Mucosa of rectum (tissue), 2 donors: ENCODE results near the gene MIPOL1.
A peak's percentile ranks its signal among the peaks of the same experiment; 100 is the strongest.
"Not testable (repeated sequence)": the region's sequence is repeated elsewhere in the genome, so short reads cannot be mapped to it uniquely, and the experiment has no call there.

Source experiments
- H3K27ac ChIP-seq, 2 donors: one replicate each; pipeline ENCODE4 v1.7.0; 2013; ENCODE audit warnings: inconsistent platforms in 2 of 2, low read depth in 2 of 2, low read length in 2 of 2
- H3K27me3 ChIP-seq, 2 donors: one replicate each; pipeline ENCODE4 v1.7.0; 2013; ENCODE audit warnings: low read length in 2 of 2; ENCODE audit not compliant: control insufficient read depth in 2 of 2, insufficient read depth in 2 of 2
- H3K36me3 ChIP-seq, 2 donors: one replicate each; pipeline ENCODE4 v1.7.0; 2013; ENCODE audit warnings: low read length in 2 of 2; ENCODE audit not compliant: control insufficient read depth in 2 of 2, insufficient read depth in 2 of 2
- H3K4me1 ChIP-seq, 2 donors: one replicate each; pipeline ENCODE4 v1.7.0; 2013; ENCODE audit warnings: low read length in 2 of 2, mild to moderate bottlenecking in 1 of 2; ENCODE audit not compliant: control insufficient read depth in 2 of 2, insufficient read depth in 2 of 2
- H3K4me3 ChIP-seq, 2 donors: one replicate each; pipeline ENCODE4 v1.7.0; 2013; ENCODE audit warnings: low read length in 2 of 2
- H3K9ac ChIP-seq, 2 donors: one replicate each; pipeline ENCODE4 v1.7.0; 2013; ENCODE audit warnings: low read length in 2 of 2, low read depth in 1 of 2, mild to moderate bottlenecking in 1 of 2
- H3K9me3 ChIP-seq, 2 donors: one replicate each; pipeline ENCODE4 v1.7.0; 2013; ENCODE audit warnings: low read length in 2 of 2; ENCODE audit not compliant: control insufficient read depth in 2 of 2
- donor health status: healthy.
- donor health status: Normal muscosa, but diverticular disease.

MIPOL1 gene

DNA sequence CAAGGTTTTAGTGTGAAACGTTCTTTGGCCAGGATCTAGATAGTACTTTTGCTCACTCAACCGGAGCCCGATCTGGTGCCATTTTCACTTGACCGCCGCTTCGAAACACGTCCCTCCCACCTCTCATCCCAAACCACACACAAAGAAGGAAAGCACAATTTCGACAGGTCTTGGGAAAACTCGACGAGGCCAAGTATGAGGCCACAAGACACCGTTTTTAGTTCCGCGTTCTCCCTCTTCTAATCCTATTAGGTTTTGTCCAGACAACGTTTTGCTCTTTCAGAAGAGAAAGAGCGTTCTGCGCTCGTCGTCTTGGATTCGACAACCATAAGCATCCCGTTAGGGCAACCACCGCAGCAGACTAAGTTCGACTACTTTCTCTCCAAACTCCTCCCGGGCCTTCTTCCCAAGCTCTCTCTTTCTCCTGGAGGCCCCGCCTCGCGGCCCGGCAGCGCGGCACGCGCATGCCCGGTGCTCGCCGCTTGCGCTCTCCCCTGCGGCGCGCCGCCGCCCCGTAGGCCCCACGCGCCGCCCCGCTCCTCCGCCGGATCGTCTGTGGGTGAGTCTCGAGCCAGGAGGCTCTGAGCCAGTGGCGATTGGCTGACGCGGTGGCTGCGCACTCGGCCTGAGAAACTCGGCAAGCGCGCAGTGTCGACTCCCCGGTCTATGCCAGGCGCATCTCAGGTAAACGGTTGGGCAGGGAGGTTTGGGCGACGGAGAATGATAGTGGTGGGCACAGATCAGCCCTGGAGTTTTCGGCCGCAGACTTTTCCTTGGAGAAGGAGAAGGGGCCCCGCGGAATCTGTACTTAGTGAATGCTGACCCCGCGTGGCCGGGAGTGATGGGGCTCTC, at the start of gene MIPOL1:
TSS of gene MIPOL1 (plus strand) at position 517 of the 852 bp plus-strand sequence. CDS start 49,952 bp downstream, outside the sequence.
- no peaks in the 10 kb centered on the region for H3K9me3 ChIP-seq
- peak within 1 kb of the TSS; percentile 77 for H3K27ac ChIP-seq
- H3K27me3 ChIP-seq = no peaks in the 10 kb centered on the region
- peak within 1 kb of the TSS; percentile 70 to 75 for H3K9ac ChIP-seq
- no peaks in the 10 kb centered on the region for H3K36me3 ChIP-seq
- no peaks in the 10 kb centered on the region for H3K4me1 ChIP-seq
- peak within 1 kb of the TSS; percentile 72 to 88 for H3K4me3 ChIP-seq

GRCh38 chr14:37150414-37150813, 47.3 kb upstream of the MIPOL1 start:
- Histone ChIP-seq H3K27ac (no peak overlapping the region), H3K9me3 (no peaks in the 10 kb centered on the region), H3K27me3 (no peaks in the 10 kb centered on the region), H3K36me3 (no peaks in the 10 kb centered on the region), H3K4me3 (no peak overlapping the region), H3K9ac (no peak overlapping the region), H3K4me1 (no peaks in the 10 kb centered on the region)

DNA sequence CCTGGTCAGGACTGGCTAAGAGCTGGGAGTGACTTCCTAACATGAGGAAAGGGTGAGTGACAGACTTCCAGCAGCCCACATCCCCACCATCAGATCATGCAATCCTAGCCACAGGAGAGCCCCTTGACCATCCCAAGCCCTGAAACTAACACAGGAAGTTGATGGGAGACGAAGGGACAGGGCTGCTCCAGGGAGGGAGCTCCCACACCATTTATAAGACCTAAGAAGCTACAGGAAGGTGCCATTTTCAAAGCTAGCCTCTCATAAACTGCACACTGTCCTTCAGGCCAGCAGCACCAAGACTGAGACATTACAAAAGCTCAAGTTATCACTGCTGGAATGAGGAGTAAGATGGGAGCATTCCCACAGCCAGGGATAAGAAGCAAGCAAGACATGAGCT, 44.7 kb upstream of the MIPOL1 start:
- Histone ChIP-seq H3K4me1 (no peaks in the 10 kb centered on the region), H3K27me3 (no peaks in the 10 kb centered on the region), H3K36me3 (no peaks in the 10 kb centered on the region)

DNA sequence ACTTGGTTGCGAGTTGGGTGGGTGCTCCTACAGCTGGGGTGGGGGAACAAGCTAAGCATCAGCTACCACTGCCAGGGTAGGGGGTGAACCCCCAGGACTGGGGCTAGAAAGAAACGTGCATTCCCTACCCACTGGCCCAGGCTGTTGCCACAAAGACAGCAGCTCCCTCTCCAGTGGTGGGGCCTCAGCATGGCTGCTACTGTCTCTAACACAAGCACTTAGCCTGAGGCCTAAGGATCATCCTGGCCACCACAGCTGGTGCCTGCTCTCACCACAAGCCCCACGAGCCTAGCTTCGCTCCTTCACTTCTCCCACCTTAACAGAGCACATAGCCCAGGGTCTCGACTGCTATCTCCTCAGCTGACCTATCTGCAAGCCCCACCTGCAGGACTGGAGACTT, 44.3 kb upstream of the MIPOL1 start:
- Histone ChIP-seq H3K9me3 (no peaks in the 10 kb centered on the region), H3K27ac (no peak overlapping the region), H3K27me3 (no peaks in the 10 kb centered on the region), H3K4me1 (no peaks in the 10 kb centered on the region), H3K4me3 (no peak overlapping the region), H3K9ac (no peak overlapping the region), H3K36me3 (no peaks in the 10 kb centered on the region)

More for the DNA sequence above, 44.7 kb upstream of the MIPOL1 start:
- Histone ChIP-seq H3K4me3 (no peak overlapping the region), H3K9ac (no peak overlapping the region), H3K9me3 (no peaks in the 10 kb centered on the region), H3K27ac (no peak overlapping the region)

GRCh38 chr14:37157987-37158386, 39.8 kb upstream of the MIPOL1 start:
- Histone ChIP-seq H3K4me3 (no peak overlapping the region), H3K27ac (no peak overlapping the region), H3K9ac (no peak overlapping the region), H3K9me3 (no peaks in the 10 kb centered on the region), H3K36me3 (no peaks in the 10 kb centered on the region), H3K27me3 (no peaks in the 10 kb centered on the region), H3K4me1 (no peaks in the 10 kb centered on the region)

DNA sequence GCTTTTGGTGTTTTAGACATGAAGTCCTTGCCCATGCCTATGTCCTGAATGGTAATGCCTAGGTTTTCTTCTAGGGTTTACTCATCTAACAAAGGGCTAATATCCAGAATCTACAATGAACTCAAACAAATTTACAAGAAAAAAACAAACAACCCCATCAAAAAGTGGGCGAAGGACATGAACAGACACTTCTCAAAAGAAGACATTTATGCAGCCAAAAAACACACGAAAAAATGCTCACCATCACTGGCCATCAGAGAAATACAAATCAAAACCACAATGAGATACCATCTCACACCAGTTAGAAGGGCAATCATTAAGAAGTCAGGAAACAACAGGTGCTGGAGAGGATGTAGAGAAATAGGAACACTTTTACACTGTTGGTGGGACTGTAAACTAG, 35.4 kb upstream of the MIPOL1 start:
- H3K9me3 ChIP-seq, H3K27ac ChIP-seq, H3K27me3 ChIP-seq, H3K4me3 ChIP-seq, H3K4me1 ChIP-seq, H3K36me3 ChIP-seq, H3K9ac ChIP-seq: not testable (repeated sequence)

GRCh38 chr14:37165794-37166193, 31.9 kb upstream of the MIPOL1 start:
- Histone ChIP-seq H3K9me3 (no peaks in the 10 kb centered on the region), H3K27ac (no peak overlapping the region), H3K4me1 (no peaks in the 10 kb centered on the region), H3K27me3 (no peaks in the 10 kb centered on the region), H3K4me3 (no peak overlapping the region), H3K36me3 (no peaks in the 10 kb centered on the region), H3K9ac (no peak overlapping the region)

DNA sequence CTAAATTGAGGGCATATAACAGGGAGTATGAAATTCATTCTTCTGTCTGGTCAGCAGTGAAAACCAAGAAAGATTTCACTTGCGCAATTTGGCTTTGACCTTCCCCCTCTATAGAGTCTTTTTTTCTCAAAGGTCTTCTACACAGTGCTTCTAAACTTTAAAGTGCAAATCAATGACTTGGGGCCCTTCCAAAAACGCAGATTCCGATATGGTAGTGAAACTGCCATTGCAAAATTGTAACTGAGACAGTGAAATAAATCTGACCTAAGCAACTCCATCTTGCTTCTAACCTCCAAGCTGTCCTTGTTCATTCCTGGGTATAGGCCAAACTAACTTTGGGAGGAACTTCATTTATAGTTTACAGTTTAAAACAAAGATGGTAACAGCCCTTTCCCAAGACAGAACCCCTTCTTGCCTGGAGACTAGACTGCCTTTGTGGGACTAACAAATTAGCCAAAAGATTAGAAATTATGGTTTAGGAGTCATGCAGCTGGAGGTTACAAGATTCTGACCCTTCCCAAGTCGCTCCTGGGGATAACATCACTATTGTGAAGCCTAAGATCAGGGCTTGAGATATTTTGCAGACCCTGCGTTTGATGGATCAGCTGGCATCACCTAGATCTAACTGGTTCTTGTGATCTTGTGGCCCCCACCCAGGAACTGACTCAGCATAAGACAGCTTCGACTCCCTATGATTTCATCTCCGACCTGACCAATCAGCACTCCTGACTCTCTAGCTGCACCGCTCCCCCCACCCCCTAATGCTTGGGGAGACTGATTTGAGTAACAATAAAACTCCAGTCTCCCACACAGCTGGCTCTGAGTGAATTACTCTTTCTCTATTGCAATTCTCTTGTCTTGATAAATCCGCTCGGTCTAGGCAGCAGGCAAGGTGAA, 30.3 kb upstream of the MIPOL1 start:
- Histone ChIP-seq H3K27me3 (no peaks in the 10 kb centered on the region), H3K36me3 (no peaks in the 10 kb centered on the region), H3K9me3 (no peaks in the 10 kb centered on the region), H3K4me1 (no peaks in the 10 kb centered on the region), H3K27ac (no peak overlapping the region), H3K9ac (no peak overlapping the region), H3K4me3 (no peak overlapping the region)

DNA sequence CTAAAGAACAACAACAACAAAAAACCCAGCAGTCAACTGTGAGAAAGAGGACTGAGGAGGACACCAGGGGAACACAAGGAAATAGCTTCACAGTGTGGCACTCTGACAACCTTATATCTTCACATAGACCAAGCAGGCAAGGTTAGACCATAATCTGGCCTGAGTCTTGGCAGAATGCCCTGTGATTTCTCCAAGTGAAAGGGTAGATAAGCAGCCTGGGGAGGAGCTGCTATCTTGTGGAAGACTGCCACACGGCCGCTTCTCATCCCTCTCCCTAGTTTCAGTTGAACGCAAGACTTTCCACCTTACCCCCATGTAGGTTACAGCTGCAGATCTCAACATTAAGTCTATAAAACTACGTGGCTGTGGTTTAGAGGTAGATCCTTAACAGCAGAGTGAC, 29.0 kb upstream of the MIPOL1 start:
- no peak overlapping the region for H3K4me3 ChIP-seq
- H3K36me3 ChIP-seq = no peaks in the 10 kb centered on the region
- no peaks in the 10 kb centered on the region for H3K4me1 ChIP-seq
- H3K27me3 ChIP-seq = no peaks in the 10 kb centered on the region
- no peak overlapping the region for H3K9ac ChIP-seq
- H3K9me3 ChIP-seq = no peaks in the 10 kb centered on the region
- no peak overlapping the region for H3K27ac ChIP-seq

- no peaks in the 10 kb centered on the region for H3K27me3 ChIP-seq
- H3K27ac ChIP-seq = no peak overlapping the region
- H3K4me3 ChIP-seq = no peak overlapping the region
- no peak overlapping the region for H3K9ac ChIP-seq
- H3K4me1 ChIP-seq = no peaks in the 10 kb centered on the region
- no peaks in the 10 kb centered on the region for H3K9me3 ChIP-seq
- H3K36me3 ChIP-seq = no peaks in the 10 kb centered on the region
Measured at GRCh38 chr14:37170237-37170636, 27.5 kb upstream of the MIPOL1 start.
